Glutamatergic neuron (in vitro differentiated cells): ENCODE results near the gene MAPK7. TPM values are rescaled to one million over a fixed set of nuclear protein-coding genes. Genes with fewer than 3 reads are reported as not detected.

ENCODE experiments used
- DNase-seq: peaks from one replicate; pipeline ENCODE4 v3.0.0; 2022
- H3K27ac Mint-ChIP-seq: one replicate; pipeline ENCODE4 v1.8.0; 2020; ENCODE audit warnings: mild to moderate bottlenecking, mixed read lengths, inconsistent platforms; ENCODE audit not compliant: unreplicated experiment
- H3K27me3 Mint-ChIP-seq: one replicate; pipeline ENCODE4 v1.8.0; 2020; ENCODE audit warnings: mild to moderate bottlenecking, moderate library complexity, mixed read lengths, inconsistent platforms; ENCODE audit not compliant: unreplicated experiment
- H3K36me3 Mint-ChIP-seq: one replicate; pipeline ENCODE4 v1.8.0; 2020; ENCODE audit warnings: mild to moderate bottlenecking, mixed read lengths, inconsistent platforms; ENCODE audit not compliant: unreplicated experiment
- H3K4me1 Mint-ChIP-seq: one replicate; pipeline ENCODE4 v1.8.0; 2020; ENCODE audit warnings: mild to moderate bottlenecking, low read depth, mixed read lengths, inconsistent platforms; ENCODE audit not compliant: unreplicated experiment
- H3K4me3 Mint-ChIP-seq: one replicate; pipeline ENCODE4 v1.8.0; 2020; ENCODE audit warnings: mild to moderate bottlenecking, mixed read lengths, inconsistent platforms; ENCODE audit not compliant: unreplicated experiment
- H3K9me3 Mint-ChIP-seq: one replicate; pipeline ENCODE4 v1.8.0; 2020; ENCODE audit warnings: mild to moderate bottlenecking, moderate library complexity, mixed read lengths, inconsistent platforms; ENCODE audit not compliant: unreplicated experiment
- total RNA-seq: library from RNA; stranded (reverse); fragmentation: NEBNext Ultra II Directional; extraction: Animal tissue kit (Norgen Biotek cat#: 25700); gene quantifications from one replicate; pipeline ENCODE4 v1.2.1, GENCODE V29; 2021; ENCODE audit not compliant: unreplicated experiment
- TF ChIP-seq, protein P1 (sequence below): fragments of 200-600 bp; sonication (generic); IDR thresholded peaks from one replicate; pipeline ENCODE4 v1.5.0; 2021; ENCODE audit not compliant: partially characterized antibody, unreplicated experiment

Gene MAPK7
- total RNA-seq, 1 donor from 2014 or later, result 70.6 TPM

DNA sequence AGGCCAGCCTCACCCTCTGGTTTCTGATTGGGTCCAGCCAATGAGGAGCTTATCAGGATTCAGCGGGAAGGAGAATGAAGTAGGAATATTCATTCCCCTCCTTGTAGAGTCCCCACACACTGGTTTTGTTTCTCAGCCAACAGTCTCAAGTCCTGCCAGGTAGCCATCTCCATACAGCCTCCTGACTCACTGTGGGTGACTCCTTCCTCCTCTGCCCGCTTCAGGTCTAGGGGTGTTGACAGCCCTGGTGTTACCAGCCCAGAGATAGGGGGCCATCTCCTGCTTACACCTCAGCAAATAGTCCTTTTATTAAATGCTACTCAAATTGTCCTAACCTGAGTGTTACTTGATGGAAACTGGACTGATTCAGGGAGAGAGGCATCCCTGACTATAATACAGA is 12.7 kb downstream of the MAPK7 start:
- Mint-ChIP-seq H3K4me3 (no peak overlapping the region), H3K36me3 (no peaks in the 10 kb centered on the region), H3K9me3 (peaks cover 10% of the 10 kb centered on the region), H3K27me3 (peaks cover 12% of the 10 kb centered on the region), H3K27ac (peak overlapping the region; percentile 24), H3K4me1 (peaks cover 17% of the 10 kb centered on the region)
- DNase-seq, result no peak
- TF ChIP-seq, protein P1, sequence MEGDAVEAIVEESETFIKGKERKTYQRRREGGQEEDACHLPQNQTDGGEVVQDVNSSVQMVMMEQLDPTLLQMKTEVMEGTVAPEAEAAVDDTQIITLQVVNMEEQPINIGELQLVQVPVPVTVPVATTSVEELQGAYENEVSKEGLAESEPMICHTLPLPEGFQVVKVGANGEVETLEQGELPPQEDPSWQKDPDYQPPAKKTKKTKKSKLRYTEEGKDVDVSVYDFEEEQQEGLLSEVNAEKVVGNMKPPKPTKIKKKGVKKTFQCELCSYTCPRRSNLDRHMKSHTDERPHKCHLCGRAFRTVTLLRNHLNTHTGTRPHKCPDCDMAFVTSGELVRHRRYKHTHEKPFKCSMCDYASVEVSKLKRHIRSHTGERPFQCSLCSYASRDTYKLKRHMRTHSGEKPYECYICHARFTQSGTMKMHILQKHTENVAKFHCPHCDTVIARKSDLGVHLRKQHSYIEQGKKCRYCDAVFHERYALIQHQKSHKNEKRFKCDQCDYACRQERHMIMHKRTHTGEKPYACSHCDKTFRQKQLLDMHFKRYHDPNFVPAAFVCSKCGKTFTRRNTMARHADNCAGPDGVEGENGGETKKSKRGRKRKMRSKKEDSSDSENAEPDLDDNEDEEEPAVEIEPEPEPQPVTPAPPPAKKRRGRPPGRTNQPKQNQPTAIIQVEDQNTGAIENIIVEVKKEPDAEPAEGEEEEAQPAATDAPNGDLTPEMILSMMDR, result no peak

DNA sequence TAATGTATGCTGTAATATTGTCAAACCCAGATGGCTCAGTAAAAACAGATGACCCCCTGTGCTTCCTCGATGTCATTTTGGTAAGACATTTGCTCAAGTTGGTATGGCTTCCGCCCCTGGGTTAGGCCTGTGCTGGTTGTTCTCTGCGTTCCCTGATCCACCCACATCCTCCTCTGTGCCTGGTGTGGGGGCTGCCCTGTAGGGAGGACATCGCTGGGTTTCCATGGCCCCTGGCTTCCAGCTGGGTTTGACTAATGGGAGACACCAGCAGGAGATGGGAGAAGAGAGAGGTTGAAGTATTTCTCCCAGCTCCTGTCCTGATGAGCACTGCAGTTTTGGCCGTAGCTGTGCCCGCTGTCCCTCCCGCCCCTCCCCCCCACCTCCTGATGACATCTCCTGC is 13.1 kb downstream of the MAPK7 start:
- H3K9me3 Mint-ChIP-seq, result peaks cover 7% of the 10 kb centered on the region
- TF ChIP-seq, protein P1, result no peak
- DNase-seq, result no peak
- H3K4me3 Mint-ChIP-seq, result no peak overlapping the region
- H3K27ac Mint-ChIP-seq, result no peak overlapping the region
- H3K36me3 Mint-ChIP-seq, result no peaks in the 10 kb centered on the region
- H3K4me1 Mint-ChIP-seq, result peaks cover 15% of the 10 kb centered on the region
- H3K27me3 Mint-ChIP-seq, result peaks cover 12% of the 10 kb centered on the region

GRCh38 chr17:19392303-19392702 is 14.0 kb downstream of the MAPK7 start:
- DNase-seq, result no peak
- peaks cover 6% of the 10 kb centered on the region for H3K9me3 Mint-ChIP-seq
- H3K4me3 Mint-ChIP-seq, result no peak overlapping the region
- TF ChIP-seq, protein P1, result no peak
- H3K36me3 Mint-ChIP-seq, result no peaks in the 10 kb centered on the region
- peaks cover 9% of the 10 kb centered on the region for H3K27me3 Mint-ChIP-seq
- H3K4me1 Mint-ChIP-seq, result peaks cover 13% of the 10 kb centered on the region
- no peak overlapping the region for H3K27ac Mint-ChIP-seq

DNA sequence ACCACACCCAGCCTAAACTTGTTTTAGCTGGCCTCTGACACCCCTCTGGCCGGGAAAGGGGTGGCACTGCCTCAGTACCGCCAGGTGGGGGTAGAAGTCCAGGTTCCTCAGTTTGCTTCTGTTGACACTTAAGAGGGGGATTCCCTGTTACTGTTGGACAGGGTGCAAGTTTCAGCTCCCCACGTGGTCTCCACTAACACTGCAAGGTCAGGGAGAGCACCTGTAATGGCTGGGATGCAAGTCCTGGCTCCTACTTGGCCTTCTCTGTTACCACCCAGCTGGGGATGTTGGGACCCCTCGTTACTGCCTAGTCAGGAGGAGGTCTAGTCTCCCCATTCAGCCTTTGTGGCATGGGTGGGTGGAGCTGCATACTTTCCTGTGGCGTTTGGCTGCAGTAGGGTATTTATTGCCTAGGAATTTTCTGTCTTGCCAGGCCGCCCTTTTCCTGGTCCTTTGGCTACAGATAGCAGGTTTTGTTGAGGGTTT is 19.3 kb downstream of the MAPK7 start:
- H3K4me3 Mint-ChIP-seq, result no peak overlapping the region
- TF ChIP-seq, protein P1, result no peak
- no peak for DNase-seq
- H3K36me3 Mint-ChIP-seq, result no peaks in the 10 kb centered on the region
- peaks cover 1% of the 10 kb centered on the region for H3K9me3 Mint-ChIP-seq
- no peak overlapping the region for H3K27ac Mint-ChIP-seq
- H3K27me3 Mint-ChIP-seq, result peaks cover 1% of the 10 kb centered on the region
- H3K4me1 Mint-ChIP-seq, result peaks cover 9% of the 10 kb centered on the region

GRCh38 chr17:19398301-19399181 is 20.2 kb downstream of the MAPK7 start:
- Mint-ChIP-seq H3K36me3 (no peaks in the 10 kb centered on the region), H3K9me3 (no peaks in the 10 kb centered on the region), H3K27me3 (peaks cover 1% of the 10 kb centered on the region), H3K4me1 (peaks cover 9% of the 10 kb centered on the region), H3K4me3 (no peak overlapping the region), H3K27ac (no peak overlapping the region)
- TF ChIP-seq, protein P1, result no peak
- DNase-seq, result no peak
